Tibial nerve (tissue), 4 donors: Measurements from ENCODE around the gene METTL17. TPM values are rescaled to one million over a fixed set of nuclear protein-coding genes. Genes with fewer than 3 reads are reported as not detected.

Experiments used
- DNase-seq, 2 donors: peaks; one replicate each; pipeline ENCODE4 v3.0.0-alpha.2; 2019; ENCODE audit warnings: low spot score in 2 of 2
- H3K27ac ChIP-seq, 4 donors: fragments of 200-600 bp; sonication (generic) in 3 of 4; one replicate each; pipeline ENCODE4 v1.5.1; 2017 to 2019; ENCODE audit warnings: mild to moderate bottlenecking in 1 of 4
- H3K27me3 ChIP-seq, 2 donors: fragments of 200-600 bp; sonication (generic) in 1 of 2; one replicate each; pipeline versions ENCODE4 v1.5.1 to v1.6.0; 2017 to 2019
- H3K36me3 ChIP-seq, 3 donors: fragments of 200-600 bp; sonication (generic); one replicate each; pipeline ENCODE4 v1.5.1; 2018 to 2019
- H3K4me1 ChIP-seq, 4 donors: fragments of 200-600 bp; sonication (generic) in 3 of 4; one replicate each; pipeline ENCODE4 v1.5.1; 2017 to 2019
- H3K4me3 ChIP-seq, 4 donors: fragments of 200-600 bp; sonication (generic) in 3 of 4; one replicate each; pipeline ENCODE4 v1.5.1; 2017 to 2019; ENCODE audit warnings: mild to moderate bottlenecking in 1 of 4, moderate library complexity in 1 of 4
- H3K9me3 ChIP-seq, 4 donors: fragments of 200-600 bp; sonication (generic) in 3 of 4; one replicate each; pipeline ENCODE4 v1.5.1; 2017 to 2019
- CTCF ChIP-seq, 5 experiments: fragments of 200-600 bp in 3 of 5; fragments of 450-650 bp in 2 of 5; sonication (generic) in 3 of 5; IDR thresholded peaks; one replicate each; pipeline ENCODE4 v1.5.1; 2016 to 2019; ENCODE audit warnings: antibody characterized with exemption in 5 of 5, mild to moderate bottlenecking in 3 of 5, moderate library complexity in 2 of 5
- EP300 ChIP-seq, 2 donors: sonication (generic); formaldehyde crosslinking; IDR thresholded peaks; one replicate each; pipeline ENCODE4 v1.6.1; 2017; ENCODE audit warnings: antibody characterized with exemption in 2 of 2, mild to moderate bottlenecking in 1 of 2
- POLR2A ChIP-seq, 2 donors: fragments of 450-650 bp; IDR thresholded peaks; one replicate each; pipeline ENCODE4 v1.6.1; 2017; ENCODE audit warnings: antibody characterized with exemption in 2 of 2, mild to moderate bottlenecking in 2 of 2, moderate library complexity in 2 of 2
- WGBS, 2 donors: methylation state at CpG; one replicate each; pipeline ENCODE4 v1.1.5; 2018; 5-methylcytosine and 5-hydroxymethylcytosine counted together
- total RNA-seq, 4 donors: library from RNA; depleted of rRNA; stranded (reverse); fragments of >200 nt; gene quantifications; one replicate each; pipeline ENCODE4 v1.1.0, GENCODE V29; 2016

The METTL17 gene
- total RNA-seq, 4 donors from 2014 or later: 61.5 to 134 (median 122) TPM

- TF ChIP-seq EP300 (IDR thresholded peaks at IDR 0.05) (no peak), CTCF (IDR thresholded peaks at IDR 0.05) (no peak), POLR2A (IDR thresholded peaks at IDR 0.05) (no peak)
- H3K4me1 ChIP-seq: peaks cover 0 to 78% (median 5%) of the 10 kb centered on the region in 4 donors
Observed at GRCh38 chr14:21020977-21021545, 31.3 kb downstream of the METTL17 start.

GRCh38 chr14:21022686-21023085 is 32.9 kb downstream of the METTL17 start:
- H3K4me3 ChIP-seq: peak overlapping the region; percentile 65 to 76 (median 75)
- H3K27me3 ChIP-seq: no peaks in the 10 kb centered on the region
- TF ChIP-seq POLR2A (IDR thresholded peaks at IDR 0.05) (no peak), EP300 (IDR thresholded peaks at IDR 0.05) (no peak), CTCF (IDR thresholded peaks at IDR 0.05) (no peak)
- peak overlapping the region; percentile 92 to 99 (median 96) for H3K27ac ChIP-seq
- H3K9me3 ChIP-seq: no peaks in the 10 kb centered on the region
- WGBS, 2 donors: 33 to 55% methylated on average over 5 of the region's 5 CpGs
- H3K36me3 ChIP-seq: peaks cover 0 to 47% (median 2%) of the 10 kb centered on the region in 3 donors
- no peak for DNase-seq
- peaks cover 0 to 83% (median 15%) of the 10 kb centered on the region in 4 donors for H3K4me1 ChIP-seq

More at GRCh38 chr14:21020977-21021545, 31.3 kb downstream of the METTL17 start:
- H3K9me3 ChIP-seq: no peaks in the 10 kb centered on the region
- DNase-seq: no peak
- peaks cover 0 to 63% (median 2%) of the 10 kb centered on the region in 3 donors for H3K36me3 ChIP-seq
- H3K27me3 ChIP-seq: no peaks in the 10 kb centered on the region
- H3K27ac ChIP-seq: peak overlapping the region in 3 of 4 donors; percentile 11 to 99 (median 99)
- H3K4me3 ChIP-seq: no peak overlapping the region
- 74 to 76% methylated on average over 5 of the region's 5 CpGs for WGBS, 2 donors

GRCh38 chr14:21023174-21023573 is 33.4 kb downstream of the METTL17 start:
- H3K9me3 ChIP-seq: no peaks in the 10 kb centered on the region
- H3K4me3 ChIP-seq: peak overlapping the region; percentile 65 to 76 (median 75)
- peak overlapping the region; percentile 92 to 99 (median 96) for H3K27ac ChIP-seq
- no peaks in the 10 kb centered on the region for H3K27me3 ChIP-seq
- 13 to 29% methylated on average over 5 to 7 of the region's 7 CpGs for WGBS, 2 donors
- no peak for DNase-seq
- TF ChIP-seq POLR2A (IDR thresholded peaks at IDR 0.05): no peak
- TF ChIP-seq EP300 (IDR thresholded peaks at IDR 0.05): no peak
- TF ChIP-seq CTCF (IDR thresholded peaks at IDR 0.05): no peak
- peaks cover 0 to 82% (median 15%) of the 10 kb centered on the region in 4 donors for H3K4me1 ChIP-seq
- H3K36me3 ChIP-seq: peaks cover 0 to 42% (median 2%) of the 10 kb centered on the region in 3 donors

GRCh38 chr14:21023817-21024584 is 34.2 kb downstream of the METTL17 start:
- WGBS, 2 donors: 11 to 18% methylated on average over 17 of the region's 17 CpGs
- TF ChIP-seq EP300 (IDR thresholded peaks at IDR 0.05) (no peak), CTCF (IDR thresholded peaks at IDR 0.05) (no peak), POLR2A (IDR thresholded peaks at IDR 0.05) (no peak)
- Histone ChIP-seq H3K4me3 (peak overlapping the region; percentile 65 to 76 (median 75)), H3K4me1 (peaks cover 0 to 74% (median 15%) of the 10 kb centered on the region in 4 donors), H3K36me3 (peaks cover 0 to 34% (median 2%) of the 10 kb centered on the region in 3 donors), H3K27ac (peak overlapping the region; percentile 92 to 99 (median 96)), H3K9me3 (no peaks in the 10 kb centered on the region), H3K27me3 (no peaks in the 10 kb centered on the region)
- DNase-seq: no peak
